Measurements from ENCODE around the gene MSI2.
A peak's percentile ranks its signal among the peaks of the same experiment; 100 is the strongest.
"Not testable (repeated sequence)": the region's sequence is repeated elsewhere in the genome, so short reads cannot be mapped to it uniquely, and the experiment has no call there.

The MSI2 gene

DNA sequence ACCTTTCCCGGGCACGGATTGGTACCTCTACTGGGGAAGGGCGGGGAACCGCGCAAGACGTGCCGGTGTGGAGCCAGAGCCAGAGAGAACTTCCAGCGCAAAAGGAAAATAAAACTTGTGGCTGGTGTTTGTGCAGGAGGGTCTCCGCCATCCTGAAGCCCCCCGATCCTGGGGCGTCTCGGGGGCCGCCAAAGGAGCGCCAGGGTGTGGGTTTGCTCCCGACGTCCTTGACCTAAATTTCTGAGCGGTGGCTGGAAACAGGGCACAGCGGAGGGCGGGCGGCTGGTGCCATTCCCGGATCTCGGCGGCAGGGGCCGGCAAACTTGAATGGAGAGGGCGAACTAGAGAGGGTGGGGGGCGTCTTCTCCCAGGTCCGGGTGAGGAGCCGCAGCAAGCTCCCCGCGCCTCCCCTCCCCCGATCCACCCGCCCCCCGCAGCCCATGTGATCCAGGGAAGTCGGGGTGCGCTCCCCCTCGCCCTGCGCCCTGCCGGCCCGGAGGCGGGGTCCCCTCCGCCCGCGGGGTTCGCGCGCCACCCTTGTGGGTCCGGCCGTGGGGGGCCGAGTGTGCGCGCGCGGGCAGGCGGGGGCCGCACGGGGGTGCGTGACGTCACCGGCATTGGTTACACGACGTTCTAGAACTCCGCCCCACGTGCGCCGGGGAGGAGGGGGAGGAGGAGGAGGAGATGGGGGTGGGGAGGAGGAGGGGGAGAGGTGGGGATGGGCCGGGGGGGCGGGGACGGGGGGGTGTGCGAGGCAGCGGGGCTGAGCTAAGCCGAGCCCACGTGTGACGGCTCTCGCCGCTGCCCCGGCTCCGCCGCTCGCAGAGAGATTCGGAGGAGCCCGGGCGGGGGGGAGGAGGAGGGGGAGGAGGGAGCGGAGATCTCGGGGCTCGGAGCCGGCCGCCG, at the start of gene MSI2:
MSI2 (plus strand) TSS at position 748 of the 906 bp plus-strand sequence. CDS start 220 bp downstream, outside the sequence.
- Histone ChIP-seq H3K36me3 (ENCODE audit: control insufficient read depth in 1 of 2, insufficient read depth in 2 of 2, low read length in 2 of 2) (no peaks in the 10 kb centered on the region), H3K4me1 (ENCODE audit: control insufficient read depth in 1 of 2, insufficient read depth in 2 of 2, low read length in 2 of 2) (peaks cover 0 to 8% of the 10 kb centered on the region in 2 donors), H3K27ac (ENCODE audit: low read length) (peak within 1 kb of the TSS; percentile 64), H3K27me3 (ENCODE audit: low read depth, low read length) (no peaks in the 10 kb centered on the region), H3K4me3 (ENCODE audit: low read depth in 1 of 2, low read length in 2 of 2) (peak within 1 kb of the TSS; percentile 75 to 85), H3K9me3 (ENCODE audit: control insufficient read depth in 1 of 2, low read length in 2 of 2) (peaks cover 0 to 5% of the 10 kb centered on the region in 2 donors)

DNA sequence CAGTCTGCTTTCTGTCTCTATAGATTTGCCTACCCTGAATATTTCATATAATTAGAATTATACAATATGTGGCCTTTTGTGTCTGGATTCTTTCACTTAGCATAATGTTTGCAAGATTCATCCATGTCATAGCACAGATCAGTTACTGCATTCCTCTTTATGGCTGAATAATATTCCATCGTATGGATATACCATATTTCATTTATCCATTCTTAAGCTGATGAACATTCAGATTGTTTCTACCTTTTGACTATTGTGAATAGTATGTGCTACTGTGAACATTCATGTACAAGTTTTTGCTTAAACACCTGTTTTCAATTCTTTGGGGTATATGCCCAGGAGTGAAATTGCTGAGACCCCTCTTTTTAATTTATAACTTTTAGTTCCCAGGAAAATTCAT, 49.4 kb upstream of the MSI2 start:
- Histone ChIP-seq H3K4me1 (ENCODE audit: control insufficient read depth in 1 of 2, insufficient read depth in 2 of 2, low read length in 2 of 2) (no peaks in the 10 kb centered on the region), H3K27me3 (ENCODE audit: low read depth, low read length) (no peaks in the 10 kb centered on the region), H3K36me3 (ENCODE audit: control insufficient read depth in 1 of 2, insufficient read depth in 2 of 2, low read length in 2 of 2) (no peaks in the 10 kb centered on the region), H3K4me3 (ENCODE audit: low read depth in 1 of 2, low read length in 2 of 2) (no peak overlapping the region), H3K27ac (ENCODE audit: low read length) (no peak overlapping the region), H3K9me3 (ENCODE audit: control insufficient read depth in 1 of 2, low read length in 2 of 2) (peaks cover 0 to 6% of the 10 kb centered on the region in 2 donors)

DNA sequence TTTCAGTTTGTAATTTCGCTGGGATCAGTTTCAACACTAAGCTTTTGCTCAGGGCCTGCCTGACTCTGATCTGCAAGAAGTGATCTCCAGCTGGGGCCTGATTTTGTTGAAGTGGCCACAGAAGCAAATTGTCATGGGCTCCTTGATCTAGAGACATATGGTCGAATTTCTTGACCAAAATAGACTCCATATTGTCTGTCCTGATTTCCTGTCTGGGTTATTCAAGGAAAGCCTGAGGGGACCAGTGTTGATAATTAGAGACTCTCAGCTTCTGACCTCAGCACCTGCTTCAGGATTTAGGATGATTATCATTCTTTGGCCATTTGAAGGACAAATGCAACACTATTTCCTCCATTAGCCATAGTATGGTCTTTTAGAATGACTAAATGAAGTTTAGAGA, 48.9 kb upstream of the MSI2 start:
- H3K27ac ChIP-seq (ENCODE audit: low read length) = no peak overlapping the region
- no peaks in the 10 kb centered on the region for H3K27me3 ChIP-seq (ENCODE audit: low read depth, low read length)
- H3K9me3 ChIP-seq (ENCODE audit: control insufficient read depth in 1 of 2, low read length in 2 of 2) = peaks cover 0 to 6% of the 10 kb centered on the region in 2 donors
- H3K36me3 ChIP-seq (ENCODE audit: control insufficient read depth in 1 of 2, insufficient read depth in 2 of 2, low read length in 2 of 2) = no peaks in the 10 kb centered on the region
- no peaks in the 10 kb centered on the region for H3K4me1 ChIP-seq (ENCODE audit: control insufficient read depth in 1 of 2, insufficient read depth in 2 of 2, low read length in 2 of 2)
- H3K4me3 ChIP-seq (ENCODE audit: low read depth in 1 of 2, low read length in 2 of 2) = no peak overlapping the region

DNA sequence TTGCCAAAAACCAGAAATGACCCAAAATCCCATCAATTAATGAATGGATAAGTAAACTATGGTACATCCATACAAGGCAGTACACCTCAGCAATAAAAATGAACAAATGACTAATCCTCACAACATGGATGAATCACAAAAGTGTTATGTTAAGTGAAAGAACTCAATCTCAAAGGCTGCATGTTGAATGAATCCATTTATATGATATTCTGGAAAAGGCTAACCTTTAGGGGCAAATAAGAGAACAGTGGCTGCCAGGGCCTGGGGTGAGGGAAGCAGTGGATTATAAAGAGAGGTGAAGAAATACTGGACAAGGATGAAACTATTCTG, 46.1 kb upstream of the MSI2 start:
- peaks cover 0 to 6% of the 10 kb centered on the region in 2 donors for H3K9me3 ChIP-seq (ENCODE audit: control insufficient read depth in 1 of 2, low read length in 2 of 2)
- no peaks in the 10 kb centered on the region for H3K27me3 ChIP-seq (ENCODE audit: low read depth, low read length)
- H3K4me1 ChIP-seq (ENCODE audit: control insufficient read depth in 1 of 2, insufficient read depth in 2 of 2, low read length in 2 of 2) = no peaks in the 10 kb centered on the region
- H3K27ac ChIP-seq (ENCODE audit: low read length) = no peak overlapping the region
- no peak overlapping the region for H3K4me3 ChIP-seq (ENCODE audit: low read depth in 1 of 2, low read length in 2 of 2)
- no peaks in the 10 kb centered on the region for H3K36me3 ChIP-seq (ENCODE audit: control insufficient read depth in 1 of 2, insufficient read depth in 2 of 2, low read length in 2 of 2)

DNA sequence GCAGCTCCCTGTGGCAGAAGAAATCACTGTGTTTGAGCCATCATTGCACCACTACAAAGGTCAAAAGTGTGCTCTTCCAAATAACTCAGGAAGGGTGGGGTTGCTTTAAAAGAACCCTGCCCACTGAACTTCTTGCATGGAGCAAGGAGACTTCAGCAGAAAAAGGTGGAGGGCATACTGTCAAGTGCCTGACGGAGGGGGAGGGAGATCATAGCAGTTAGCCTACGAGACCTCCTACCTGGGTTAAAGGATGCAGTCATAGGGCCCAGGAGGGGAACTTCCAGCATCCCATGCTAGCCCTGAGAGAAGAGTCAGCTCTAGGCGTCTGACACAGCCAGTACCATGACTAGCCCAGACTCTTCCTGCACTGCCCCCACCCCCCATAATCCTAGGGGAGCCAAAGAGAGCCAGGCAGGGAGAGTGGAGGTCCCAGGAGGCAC, 45.3 kb upstream of the MSI2 start:
- Histone ChIP-seq H3K36me3 (ENCODE audit: control insufficient read depth in 1 of 2, insufficient read depth in 2 of 2, low read length in 2 of 2) (no peaks in the 10 kb centered on the region), H3K27ac (ENCODE audit: low read length) (no peak overlapping the region), H3K4me3 (ENCODE audit: low read depth in 1 of 2, low read length in 2 of 2) (no peak overlapping the region), H3K4me1 (ENCODE audit: control insufficient read depth in 1 of 2, insufficient read depth in 2 of 2, low read length in 2 of 2) (no peaks in the 10 kb centered on the region), H3K9me3 (ENCODE audit: control insufficient read depth in 1 of 2, low read length in 2 of 2) (peaks cover 0 to 6% of the 10 kb centered on the region in 2 donors), H3K27me3 (ENCODE audit: low read depth, low read length) (no peaks in the 10 kb centered on the region)

DNA sequence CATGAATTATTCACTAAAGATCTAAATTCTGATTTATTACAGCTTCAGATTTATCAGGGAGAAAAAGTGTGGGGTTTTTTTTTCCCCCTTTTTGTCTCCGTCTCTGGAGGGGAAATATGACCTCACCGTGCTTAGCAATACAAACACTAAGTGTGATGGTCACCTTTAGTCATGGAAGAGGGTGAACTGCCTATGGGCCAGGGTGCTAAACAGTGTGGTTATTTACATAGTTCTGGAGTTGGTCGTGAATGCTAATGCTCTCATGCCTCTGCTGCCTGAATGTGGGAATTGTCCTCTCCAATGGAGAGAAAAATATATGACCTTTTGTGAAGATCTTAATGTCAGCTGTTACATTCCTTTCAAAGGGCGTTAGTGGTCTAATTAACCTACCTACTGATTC, 44.8 kb upstream of the MSI2 start:
- no peaks in the 10 kb centered on the region for H3K36me3 ChIP-seq (ENCODE audit: control insufficient read depth in 1 of 2, insufficient read depth in 2 of 2, low read length in 2 of 2)
- no peaks in the 10 kb centered on the region for H3K27me3 ChIP-seq (ENCODE audit: low read depth, low read length)
- H3K9me3 ChIP-seq (ENCODE audit: control insufficient read depth in 1 of 2, low read length in 2 of 2) = peaks cover 0 to 6% of the 10 kb centered on the region in 2 donors
- H3K27ac ChIP-seq (ENCODE audit: low read length) = no peak overlapping the region
- H3K4me1 ChIP-seq (ENCODE audit: control insufficient read depth in 1 of 2, insufficient read depth in 2 of 2, low read length in 2 of 2) = no peaks in the 10 kb centered on the region
- no peak overlapping the region for H3K4me3 ChIP-seq (ENCODE audit: low read depth in 1 of 2, low read length in 2 of 2)

DNA sequence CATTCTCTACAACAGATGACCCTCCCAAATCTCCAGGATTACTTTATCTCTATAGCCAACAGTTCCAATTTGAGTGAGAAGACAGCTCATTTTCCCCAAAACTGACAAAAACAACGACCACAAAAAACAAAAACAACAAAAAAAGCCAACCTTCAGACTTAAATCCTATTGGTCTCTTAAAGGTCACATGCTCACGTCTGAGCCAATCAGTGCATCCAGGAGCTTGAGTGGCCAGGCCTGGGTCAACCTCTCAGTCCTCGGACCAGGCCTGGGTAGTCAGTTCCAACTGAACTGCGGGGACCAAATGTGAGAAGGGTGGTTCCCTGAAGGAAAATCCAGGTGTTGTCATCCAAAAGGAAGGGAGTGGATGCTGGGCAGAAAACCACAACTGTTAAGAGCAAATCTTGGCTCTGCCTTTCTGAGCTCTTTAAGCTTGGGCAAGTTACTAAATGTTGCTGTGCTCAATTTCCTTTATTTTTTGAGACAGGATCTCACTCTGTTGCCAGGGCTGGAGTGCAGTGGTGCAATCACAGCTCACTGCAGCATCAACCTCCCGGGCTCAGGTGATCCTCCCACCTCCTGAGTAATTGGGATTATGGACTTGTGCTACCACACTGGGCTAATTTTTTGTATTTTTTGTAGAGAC, 43.0 kb upstream of the MSI2 start:
- H3K9me3 ChIP-seq (ENCODE audit: control insufficient read depth in 1 of 2, low read length in 2 of 2) = no peaks in the 10 kb centered on the region
- H3K27me3 ChIP-seq (ENCODE audit: low read depth, low read length) = no peaks in the 10 kb centered on the region
- no peak overlapping the region for H3K27ac ChIP-seq (ENCODE audit: low read length)
- no peak overlapping the region for H3K4me3 ChIP-seq (ENCODE audit: low read depth in 1 of 2, low read length in 2 of 2)
- H3K36me3 ChIP-seq (ENCODE audit: control insufficient read depth in 1 of 2, insufficient read depth in 2 of 2, low read length in 2 of 2) = no peaks in the 10 kb centered on the region
- no peaks in the 10 kb centered on the region for H3K4me1 ChIP-seq (ENCODE audit: control insufficient read depth in 1 of 2, insufficient read depth in 2 of 2, low read length in 2 of 2)

DNA sequence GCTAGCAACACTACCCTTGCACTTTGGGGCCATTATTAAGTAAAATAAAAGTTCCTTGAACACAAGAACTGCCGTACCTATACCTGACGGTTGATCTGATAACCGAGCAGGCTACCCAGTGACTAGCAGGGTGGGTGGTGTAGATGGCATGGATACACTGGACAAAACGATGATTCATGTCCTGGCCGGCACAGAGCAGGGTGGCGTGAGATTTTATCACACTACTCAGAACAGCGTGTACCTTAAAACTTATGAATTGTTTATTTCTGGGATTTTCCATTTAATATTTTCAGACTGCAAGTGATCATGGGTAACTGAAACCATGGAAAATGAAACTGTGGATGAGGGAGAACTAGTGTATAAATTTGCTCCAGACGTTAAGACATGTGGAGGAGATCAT, 41.0 kb upstream of the MSI2 start:
- Histone ChIP-seq H3K4me3 (ENCODE audit: low read depth in 1 of 2, low read length in 2 of 2) (no peak overlapping the region), H3K36me3 (ENCODE audit: control insufficient read depth in 1 of 2, insufficient read depth in 2 of 2, low read length in 2 of 2) (no peaks in the 10 kb centered on the region), H3K9me3 (ENCODE audit: control insufficient read depth in 1 of 2, low read length in 2 of 2) (no peaks in the 10 kb centered on the region), H3K4me1 (ENCODE audit: control insufficient read depth in 1 of 2, insufficient read depth in 2 of 2, low read length in 2 of 2) (no peaks in the 10 kb centered on the region), H3K27ac (ENCODE audit: low read length) (no peak overlapping the region), H3K27me3 (ENCODE audit: low read depth, low read length) (no peaks in the 10 kb centered on the region)

DNA sequence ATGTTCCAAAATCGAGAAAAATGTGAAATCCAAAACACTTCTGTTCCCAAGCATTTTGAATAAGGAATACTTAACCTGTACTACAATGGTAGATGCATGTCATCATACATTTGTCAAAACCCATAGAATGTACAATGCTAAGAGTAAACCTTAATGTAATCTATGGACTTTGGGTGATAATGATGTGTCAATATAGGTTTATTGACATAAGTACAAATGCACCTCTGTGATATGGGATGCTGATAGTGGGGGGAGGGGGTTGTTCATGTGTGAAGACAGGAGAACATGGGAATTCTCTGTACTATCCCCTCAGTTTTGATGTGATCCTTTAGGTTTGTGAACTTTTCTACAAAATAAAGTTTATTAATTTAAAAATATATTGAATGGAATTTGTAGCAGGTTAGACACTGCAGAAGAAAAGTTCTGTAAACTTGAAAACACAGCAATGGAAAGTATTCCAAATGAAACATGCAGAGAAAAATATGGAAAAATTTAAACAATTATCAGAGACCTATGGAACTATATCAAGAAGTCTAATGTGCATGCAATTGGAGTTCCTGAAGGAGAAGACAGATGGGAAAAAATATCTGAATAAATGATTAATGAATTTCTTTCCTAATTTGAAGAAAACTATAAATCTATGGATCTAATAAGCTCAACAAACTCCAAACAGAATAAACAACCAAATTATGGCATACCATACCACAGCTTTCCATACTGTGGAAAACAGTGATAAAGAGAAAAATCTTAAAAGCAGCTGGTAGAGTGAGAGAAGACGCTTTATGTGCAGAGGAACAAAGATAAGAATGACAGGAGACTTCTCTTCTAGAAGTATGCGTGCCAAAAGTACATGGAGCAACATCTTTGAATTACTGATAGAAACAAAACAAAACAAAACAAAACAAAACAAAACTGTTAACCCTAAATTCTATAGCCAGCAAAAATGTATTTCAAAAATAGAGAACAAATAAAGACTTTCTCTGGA, 34.7 kb upstream of the MSI2 start:
- H3K4me1 ChIP-seq (ENCODE audit: control insufficient read depth in 1 of 2, insufficient read depth in 2 of 2, low read length in 2 of 2) = no peaks in the 10 kb centered on the region
- H3K4me3 ChIP-seq (ENCODE audit: low read depth in 1 of 2, low read length in 2 of 2) = no peak overlapping the region
- no peak overlapping the region for H3K27ac ChIP-seq (ENCODE audit: low read length)
- H3K27me3 ChIP-seq (ENCODE audit: low read depth, low read length) = no peaks in the 10 kb centered on the region
- no peaks in the 10 kb centered on the region for H3K36me3 ChIP-seq (ENCODE audit: control insufficient read depth in 1 of 2, insufficient read depth in 2 of 2, low read length in 2 of 2)
- peaks cover 0 to 4% of the 10 kb centered on the region in 2 donors for H3K9me3 ChIP-seq (ENCODE audit: control insufficient read depth in 1 of 2, low read length in 2 of 2)

DNA sequence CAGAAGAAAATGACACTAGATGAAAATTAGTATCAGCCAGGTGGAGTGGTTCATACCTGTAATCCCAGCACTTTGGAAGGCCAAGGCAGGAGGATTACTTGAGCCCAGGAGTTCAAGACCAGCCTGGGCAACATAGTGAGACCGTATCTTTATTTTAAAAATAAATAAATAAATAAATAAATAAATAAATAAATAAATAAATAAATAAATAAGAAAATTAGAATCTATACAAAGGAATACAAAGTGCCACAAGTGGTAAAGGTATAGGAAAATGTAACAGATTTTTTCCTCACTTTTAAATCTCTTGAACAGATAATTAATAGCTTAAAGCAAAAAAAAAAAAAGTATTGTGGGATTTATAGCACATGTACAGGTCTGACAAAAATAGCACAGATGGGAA, 33.9 kb upstream of the MSI2 start:
- not testable (repeated sequence) for H3K4me3 ChIP-seq (ENCODE audit: low read depth in 1 of 2, low read length in 2 of 2); H3K36me3 ChIP-seq (ENCODE audit: control insufficient read depth in 1 of 2, insufficient read depth in 2 of 2, low read length in 2 of 2); H3K27ac ChIP-seq (ENCODE audit: low read length); H3K9me3 ChIP-seq (ENCODE audit: control insufficient read depth in 1 of 2, low read length in 2 of 2); H3K27me3 ChIP-seq (ENCODE audit: low read depth, low read length); H3K4me1 ChIP-seq (ENCODE audit: control insufficient read depth in 1 of 2, insufficient read depth in 2 of 2, low read length in 2 of 2)

DNA sequence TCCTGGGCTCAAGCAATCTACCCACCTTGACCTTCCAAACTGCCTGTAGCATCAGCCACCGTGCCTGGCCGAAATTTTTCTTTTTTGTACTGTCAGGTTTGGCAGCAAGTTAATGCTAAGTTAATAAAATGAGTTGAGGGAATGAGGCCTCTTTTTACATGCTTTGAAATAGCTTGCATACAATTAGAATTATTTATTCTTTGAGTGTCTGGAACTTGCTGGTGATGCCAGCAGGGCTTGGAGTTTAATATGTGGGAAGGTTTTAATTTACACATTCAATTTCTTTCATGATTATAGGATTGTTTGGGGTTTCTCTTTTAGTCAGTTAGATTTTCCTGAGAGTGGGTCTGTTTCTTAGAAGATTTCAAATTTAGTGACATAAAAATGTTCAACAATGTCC, 31.2 kb upstream of the MSI2 start:
- Histone ChIP-seq H3K9me3 (ENCODE audit: control insufficient read depth in 1 of 2, low read length in 2 of 2) (peaks cover 0 to 4% of the 10 kb centered on the region in 2 donors), H3K4me3 (ENCODE audit: low read depth in 1 of 2, low read length in 2 of 2) (no peak overlapping the region), H3K4me1 (ENCODE audit: control insufficient read depth in 1 of 2, insufficient read depth in 2 of 2, low read length in 2 of 2) (no peaks in the 10 kb centered on the region), H3K36me3 (ENCODE audit: control insufficient read depth in 1 of 2, insufficient read depth in 2 of 2, low read length in 2 of 2) (no peaks in the 10 kb centered on the region), H3K27ac (ENCODE audit: low read length) (no peak overlapping the region), H3K27me3 (ENCODE audit: low read depth, low read length) (no peaks in the 10 kb centered on the region)

Measured in muscle layer of duodenum (tissue), 2 donors.